ENCODE results near the gene DUSP15.

DNA sequence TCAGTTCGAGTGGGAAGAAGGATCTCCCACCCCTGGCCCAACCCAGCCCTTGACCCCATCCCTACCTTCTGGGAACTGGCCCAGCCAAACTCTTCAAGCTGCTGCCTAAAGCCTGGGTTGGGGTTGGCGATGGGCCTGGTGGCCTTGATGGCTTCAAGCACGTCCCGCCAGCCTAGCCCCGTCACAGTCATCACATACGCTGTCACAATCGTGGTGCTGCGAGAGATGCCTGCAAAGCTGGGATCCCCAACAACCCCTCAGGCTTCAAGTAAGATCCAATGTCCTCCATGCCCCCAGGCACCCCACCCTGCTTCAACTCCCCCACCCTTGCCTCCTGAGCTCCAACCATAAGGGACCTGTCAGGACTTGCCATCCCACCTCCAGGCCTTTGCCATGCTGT is 7.8 kb downstream of the DUSP15 start:
- no peak for TF ChIP-seq POLR2A (IDR thresholded peaks at IDR 0.05; ENCODE audit: low read length)
- TF ChIP-seq GATA1 (IDR thresholded peaks at IDR 0.05; ENCODE audit: low read depth, low read length): no peak

Measured in erythroblast (primary cell).